SW480 (cell line): ENCODE measurements around the gene C14orf180.

Source experiments
- DNase-seq: peaks from one replicate; pipeline ENCODE4 v3.0.0-alpha.2; 2016; ENCODE audit warnings: low spot score

The C14orf180 gene

DNA sequence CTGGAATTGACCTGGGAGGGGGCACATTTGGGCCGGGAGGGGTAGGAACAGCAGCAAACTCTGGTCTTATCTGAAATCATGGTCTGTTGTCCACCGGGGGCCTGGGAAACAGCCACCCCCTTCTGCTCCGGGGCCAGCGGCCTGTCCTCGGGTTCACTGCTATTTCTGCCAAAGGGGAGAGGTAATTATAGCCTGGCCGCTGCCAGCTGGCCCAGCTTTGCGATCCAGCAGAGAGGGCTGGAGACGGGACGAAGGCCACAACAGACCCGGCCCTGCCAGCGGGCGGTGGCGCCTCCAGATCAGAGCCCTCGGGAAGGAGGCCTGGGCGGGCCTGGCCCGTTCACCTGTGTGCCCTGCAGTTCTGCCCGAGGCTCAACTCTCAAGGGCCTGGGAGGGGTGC lies at the start of gene C14orf180:
C14orf180 (plus strand) TSS at position 258 of the 400 bp plus-strand sequence. CDS start 6,667 bp downstream, outside the sequence.
- no peak for DNase-seq

DNA sequence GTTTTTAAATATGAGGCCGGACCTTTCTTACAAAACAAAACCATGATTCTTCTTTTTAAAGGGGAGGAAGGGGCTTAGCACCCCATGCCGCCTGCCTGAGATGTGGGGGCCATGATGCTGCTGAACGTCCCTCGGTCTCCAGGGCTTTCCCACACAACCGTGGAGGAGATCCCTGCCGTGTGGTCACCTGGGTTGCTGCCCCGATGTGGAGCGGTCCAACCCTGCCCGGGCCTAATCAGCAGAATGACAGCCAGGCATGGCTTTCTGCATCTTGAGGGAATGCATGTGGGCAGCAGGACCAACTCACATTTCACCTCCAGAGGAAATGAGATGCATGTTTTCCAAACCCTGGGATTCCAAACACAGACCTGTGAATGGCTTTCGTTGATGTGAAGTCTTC lies 48.9 kb upstream of the C14orf180 start:
- DNase-seq, result no peak

DNA sequence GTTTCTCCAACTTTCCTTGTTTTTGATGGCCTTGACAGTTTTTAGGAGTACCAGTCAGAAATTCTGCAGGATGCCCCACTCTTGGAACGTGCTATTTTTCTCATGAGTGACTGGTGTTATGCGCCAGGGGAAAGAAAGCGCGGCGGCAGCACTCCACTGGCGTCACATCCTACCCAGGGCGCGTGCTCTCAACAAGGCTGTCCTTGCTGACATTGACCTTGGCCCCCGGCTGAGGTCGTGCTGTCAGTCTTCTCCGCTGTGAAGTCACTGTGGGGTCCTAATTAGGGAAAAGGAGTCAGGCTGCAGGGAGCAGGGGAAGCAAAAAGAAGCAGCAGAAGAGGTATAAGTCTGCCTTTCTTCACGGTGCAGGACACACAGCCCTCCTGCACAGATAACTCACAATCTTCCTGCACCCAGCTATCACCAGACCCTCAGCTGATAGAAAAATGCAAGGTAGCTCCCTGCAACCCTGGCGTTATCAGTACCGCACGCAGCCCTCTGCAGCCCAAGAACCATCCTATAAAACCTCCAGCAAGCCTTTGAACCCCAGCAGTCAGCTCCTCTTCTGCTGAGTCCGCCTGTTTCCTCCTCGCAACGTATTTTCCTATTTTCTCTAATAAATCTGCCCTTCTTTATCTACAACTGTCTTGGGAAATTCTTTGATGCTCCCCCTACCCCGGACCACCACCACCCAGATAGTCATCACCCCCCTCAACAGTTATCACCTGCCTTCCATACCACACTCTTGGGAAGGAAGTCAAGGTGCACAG lies 48.0 kb upstream of the C14orf180 start:
- DNase-seq, result no peak

DNA sequence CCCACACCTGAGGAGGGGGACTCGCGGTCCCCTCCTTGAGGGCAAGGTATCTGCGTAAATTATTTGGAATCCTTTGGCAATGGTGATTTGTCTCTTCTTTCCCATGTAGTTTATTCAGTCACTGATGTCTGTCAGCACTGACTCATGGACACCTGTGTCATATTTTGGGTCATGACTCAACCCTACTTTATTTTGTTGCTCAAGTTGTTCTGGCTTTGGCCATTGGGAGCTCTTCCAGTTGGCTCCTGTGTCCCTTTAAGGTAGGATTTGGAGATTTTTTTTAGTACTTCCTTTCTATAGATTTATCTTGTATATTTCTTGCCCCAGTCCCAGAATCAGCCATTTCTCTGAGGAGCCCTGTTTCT lies 47.4 kb upstream of the C14orf180 start:
- peak; percentile 20 for DNase-seq

DNA sequence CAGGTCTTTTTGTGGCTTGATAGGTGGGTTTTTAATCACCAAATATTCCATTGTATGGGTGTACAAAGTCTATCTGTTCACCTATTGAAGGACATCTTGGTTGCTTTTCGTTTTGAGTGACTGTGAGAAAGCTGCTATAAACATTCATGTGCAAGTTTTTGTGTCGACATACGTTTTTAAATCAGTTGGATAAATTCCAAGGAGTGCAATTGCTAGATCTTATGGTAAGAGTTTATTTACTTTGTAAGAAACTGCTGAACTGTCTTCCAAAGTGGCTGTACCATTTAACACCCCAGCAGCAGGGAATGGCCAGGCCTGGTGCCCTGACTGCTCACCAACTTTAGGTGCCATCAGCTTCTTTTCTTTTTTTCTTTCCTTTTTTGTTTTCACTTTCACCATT lies 45.5 kb upstream of the C14orf180 start:
- no peak for DNase-seq

DNA sequence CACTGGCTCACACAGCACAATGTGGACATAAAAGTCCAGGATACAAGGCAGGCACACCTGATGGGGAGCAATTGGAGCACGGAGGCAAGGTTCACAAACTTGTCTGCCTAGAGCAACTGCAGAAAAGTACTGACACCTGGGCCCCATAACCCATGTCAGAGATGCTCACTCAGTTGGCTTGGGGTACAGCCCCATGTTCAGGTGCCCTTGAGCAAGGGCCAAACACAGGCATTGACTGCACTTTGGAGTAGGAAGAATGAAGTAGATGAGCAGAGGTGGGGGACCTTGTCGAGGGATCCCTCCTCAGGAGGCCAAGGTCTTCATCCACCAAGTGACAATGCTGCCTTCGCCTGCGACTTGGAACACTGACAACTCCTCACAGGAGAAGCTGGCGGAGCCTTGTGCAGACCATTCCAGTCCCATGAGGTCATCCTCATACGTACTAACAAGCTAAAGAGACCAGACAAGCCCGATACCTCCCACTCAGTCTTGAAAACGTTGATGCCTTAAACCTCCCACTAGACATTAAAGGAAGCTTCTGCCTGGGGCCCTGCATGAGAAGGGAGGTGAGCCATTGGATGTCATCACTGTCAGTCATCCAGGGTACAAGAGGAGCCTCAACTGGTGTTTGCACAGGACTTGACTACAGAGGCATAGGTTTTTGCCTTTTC lies 42.5 kb upstream of the C14orf180 start:
- DNase-seq, result peak; percentile 31

DNA sequence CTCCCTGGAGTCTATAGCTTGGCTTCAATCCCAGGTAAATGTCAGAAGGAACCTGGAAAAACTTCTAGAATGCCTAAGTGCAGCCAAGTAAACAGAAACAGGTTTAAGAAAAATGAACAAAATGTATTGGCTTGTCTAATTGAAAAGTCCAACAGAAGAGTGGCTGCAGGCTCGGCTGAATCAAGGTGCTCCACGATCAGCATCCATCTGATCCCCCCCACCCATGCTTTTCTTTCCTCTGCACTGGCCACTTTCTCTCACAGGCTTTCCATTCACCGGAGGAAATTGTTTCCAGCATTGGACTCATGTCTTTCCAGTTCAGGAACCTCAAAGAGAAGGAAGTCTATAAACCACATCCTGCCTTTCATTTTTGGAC lies 42.0 kb upstream of the C14orf180 start:
- DNase-seq, result peak; percentile 19

DNA sequence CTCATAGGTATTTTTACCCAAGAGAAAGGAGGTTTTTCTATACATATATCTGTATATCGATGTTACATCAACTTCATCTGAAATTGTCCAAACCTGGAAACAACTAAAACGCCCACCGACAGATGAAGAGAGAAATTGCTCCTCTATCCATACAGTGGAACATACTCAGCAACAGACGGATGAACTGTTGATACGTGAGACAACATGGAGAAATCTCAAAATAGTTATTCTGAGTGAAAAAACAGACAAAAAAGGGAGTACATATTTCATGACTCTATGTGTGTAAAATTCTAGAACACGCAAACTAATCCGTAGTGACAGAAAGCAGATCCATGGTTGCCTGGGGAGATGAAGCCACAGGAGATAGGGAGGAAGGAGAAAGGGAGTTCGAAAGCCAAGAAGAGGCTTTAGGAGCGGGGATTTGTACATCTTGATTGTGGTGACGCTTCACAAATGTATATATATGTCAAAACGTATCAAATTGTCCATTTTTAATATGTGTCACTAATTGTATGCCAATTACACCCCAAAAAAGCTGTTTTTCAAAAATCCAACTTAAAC lies 37.6 kb upstream of the C14orf180 start:
- no peak for DNase-seq

DNA sequence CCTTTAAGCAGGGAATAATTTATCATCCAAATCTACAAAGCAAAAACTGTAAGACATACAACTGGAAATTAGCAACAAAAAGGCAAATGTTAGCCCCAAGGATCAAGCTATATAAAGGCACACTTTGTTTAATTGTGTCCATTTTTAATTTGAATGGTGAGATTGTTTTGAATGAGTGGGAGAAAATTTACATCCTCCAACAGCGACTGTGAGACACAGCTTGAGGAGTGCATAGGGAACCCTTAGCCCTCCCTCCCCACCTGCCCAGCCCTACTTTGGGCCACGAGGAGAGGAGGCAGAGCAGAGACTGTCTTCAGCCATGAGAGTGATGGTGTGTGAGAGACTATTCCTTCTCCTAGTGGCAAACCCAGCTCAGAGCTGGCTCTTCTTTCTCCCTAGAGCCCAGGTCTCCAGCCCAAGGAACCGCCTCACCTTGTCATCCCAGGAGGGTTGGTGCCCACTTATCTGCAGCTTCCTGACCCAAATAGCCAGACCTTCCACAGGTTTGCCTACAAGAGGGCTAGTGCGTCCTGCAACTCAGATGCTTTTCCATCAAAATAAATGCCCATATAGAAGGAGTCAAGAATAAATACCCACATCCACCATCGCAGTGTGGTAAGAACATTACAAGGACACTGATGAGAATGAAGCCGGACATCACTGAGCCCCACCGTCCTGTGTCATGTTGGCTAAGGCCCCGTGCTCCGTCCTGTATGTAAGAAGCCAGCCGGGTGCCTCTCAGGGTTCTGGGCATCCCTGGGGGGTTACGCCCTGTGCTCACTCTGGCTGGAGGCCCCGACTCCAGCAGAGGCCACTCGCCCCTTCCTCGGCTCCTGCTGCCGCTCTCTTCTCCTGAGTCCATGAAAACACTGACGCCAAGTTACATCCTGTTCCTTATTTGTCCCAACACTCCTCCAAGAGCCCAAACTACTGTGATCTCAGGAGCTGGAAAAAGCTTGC lies 36.4 kb upstream of the C14orf180 start:
- DNase-seq, result no peak

DNA sequence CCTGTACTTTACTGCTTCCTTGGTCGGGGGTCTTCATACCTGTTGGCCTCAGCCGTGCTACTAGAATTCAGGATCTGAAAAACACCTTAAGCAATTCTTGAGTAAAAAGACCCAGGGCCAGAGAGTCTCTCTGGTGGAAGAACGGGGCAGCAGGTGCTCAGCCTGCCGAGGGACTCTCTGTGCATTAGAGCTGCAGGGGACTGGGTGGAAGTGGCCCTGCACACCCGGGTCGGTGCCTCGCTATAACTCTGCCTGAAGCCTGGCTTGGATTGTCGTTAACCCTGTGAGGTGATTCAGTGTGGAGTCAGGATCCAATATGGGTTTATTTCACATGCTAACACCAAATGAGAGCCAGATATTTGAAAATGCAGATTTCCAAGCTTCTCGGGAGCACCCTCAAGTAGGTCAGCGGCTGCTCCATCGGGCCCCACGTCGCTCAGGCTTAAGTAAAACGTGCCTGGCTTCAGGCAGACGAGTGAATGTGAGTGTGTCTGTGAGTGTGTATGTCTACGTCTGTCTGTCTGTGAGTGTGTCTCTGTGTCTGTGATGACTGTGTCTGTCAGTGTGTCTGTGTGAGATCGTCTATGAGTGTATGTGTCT lies 35.1 kb upstream of the C14orf180 start:
- DNase-seq, result no peak

DNA sequence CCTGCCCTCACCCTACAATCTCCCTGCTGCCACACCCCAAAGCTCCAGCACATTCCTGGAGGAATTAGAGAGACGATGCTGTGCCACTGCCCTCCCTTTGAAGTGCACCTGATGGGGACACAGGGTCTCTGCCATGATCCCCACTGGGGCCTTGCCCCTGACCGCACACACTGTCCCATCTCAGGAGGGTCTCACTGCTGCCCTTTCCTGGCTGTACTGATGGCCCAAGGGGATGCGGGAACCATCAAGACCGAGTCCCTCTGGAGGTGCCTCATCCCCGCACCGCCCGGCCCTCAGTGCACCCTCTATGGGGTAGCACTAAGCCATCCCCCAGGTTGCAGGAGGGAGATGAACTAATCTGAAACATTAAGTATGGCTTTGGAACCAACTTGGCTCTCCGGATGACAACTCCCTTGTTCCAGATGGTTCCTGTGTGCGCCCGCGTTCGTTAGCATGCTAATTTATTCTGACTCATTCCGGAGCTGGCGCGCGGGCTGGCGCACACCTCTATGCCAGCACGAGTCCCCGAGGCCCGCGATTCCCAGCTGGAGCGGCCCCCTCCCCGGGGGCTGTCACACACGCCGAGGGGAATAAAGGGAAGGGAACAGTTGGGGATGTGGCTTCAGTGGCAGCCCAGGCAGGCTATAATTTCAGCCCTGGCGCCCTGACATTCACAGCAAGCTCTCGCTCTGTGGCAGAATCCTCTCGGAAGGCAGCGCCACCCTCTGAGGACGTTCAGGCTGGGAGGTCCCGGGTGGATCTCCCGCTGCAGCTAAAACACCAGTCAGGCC lies 34.2 kb upstream of the C14orf180 start:
- DNase-seq, result peak; percentile 45

DNA sequence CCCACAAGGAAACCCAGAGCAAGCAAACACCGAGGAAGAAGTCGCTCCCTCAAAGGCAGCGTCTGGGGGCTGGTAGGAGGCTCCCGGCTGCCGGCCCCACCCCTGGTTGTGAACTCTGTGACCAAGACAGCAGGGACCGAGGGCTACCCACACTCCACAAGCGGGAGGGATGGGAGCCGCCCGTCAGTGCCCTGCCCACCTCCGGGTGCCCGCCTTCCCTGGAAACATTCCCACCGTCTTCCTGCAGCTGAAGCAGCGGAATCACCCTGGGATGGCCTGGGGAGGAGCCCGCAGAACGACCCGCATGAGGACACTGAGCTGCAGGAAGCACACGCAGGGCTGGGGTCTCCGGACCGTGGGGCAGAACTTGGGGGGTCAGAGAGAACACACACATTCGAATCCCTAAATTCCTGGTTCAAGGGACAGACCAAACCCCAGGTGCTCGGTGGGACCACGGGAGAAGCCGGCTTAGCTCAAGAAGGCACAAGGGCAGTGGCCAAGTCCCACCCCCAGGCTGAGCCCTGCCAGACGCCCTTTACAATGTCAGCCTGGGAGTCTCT lies 33.5 kb upstream of the C14orf180 start:
- peak; percentile 35 for DNase-seq

DNA sequence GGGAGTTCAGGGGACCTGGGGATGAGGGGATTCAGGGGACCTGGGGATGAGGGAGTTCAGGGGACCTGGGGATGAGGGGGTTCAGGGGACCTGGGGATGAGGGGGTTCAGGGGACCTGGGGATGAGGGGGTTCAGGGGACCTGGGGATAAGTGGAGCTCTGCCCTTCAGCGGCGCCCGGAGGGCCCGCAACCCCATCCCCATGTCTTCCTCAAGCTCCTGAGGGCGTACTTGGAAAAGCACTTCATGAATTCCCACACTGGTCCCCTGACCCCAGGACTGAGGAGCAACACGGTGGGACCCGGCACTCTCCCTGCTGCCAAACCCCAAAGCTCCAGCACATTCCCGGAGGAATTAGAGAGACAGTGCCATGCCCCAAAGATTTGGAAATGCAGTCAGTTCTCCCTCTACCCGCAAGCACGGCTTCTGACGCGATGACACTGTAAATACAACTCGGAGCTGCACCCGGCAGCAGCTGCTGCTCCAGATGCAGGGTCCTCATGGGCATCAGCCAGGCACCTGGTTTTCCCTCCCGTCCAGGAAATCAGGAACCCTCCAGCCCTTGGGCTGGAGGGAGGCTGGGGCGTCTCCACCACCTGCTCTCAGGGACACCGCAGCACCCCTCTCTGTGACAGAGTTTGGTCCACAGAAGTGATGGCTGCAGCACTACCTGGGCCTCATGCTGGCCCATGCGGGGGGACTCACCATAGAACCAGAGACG lies 32.8 kb upstream of the C14orf180 start:
- DNase-seq, result no peak

DNA sequence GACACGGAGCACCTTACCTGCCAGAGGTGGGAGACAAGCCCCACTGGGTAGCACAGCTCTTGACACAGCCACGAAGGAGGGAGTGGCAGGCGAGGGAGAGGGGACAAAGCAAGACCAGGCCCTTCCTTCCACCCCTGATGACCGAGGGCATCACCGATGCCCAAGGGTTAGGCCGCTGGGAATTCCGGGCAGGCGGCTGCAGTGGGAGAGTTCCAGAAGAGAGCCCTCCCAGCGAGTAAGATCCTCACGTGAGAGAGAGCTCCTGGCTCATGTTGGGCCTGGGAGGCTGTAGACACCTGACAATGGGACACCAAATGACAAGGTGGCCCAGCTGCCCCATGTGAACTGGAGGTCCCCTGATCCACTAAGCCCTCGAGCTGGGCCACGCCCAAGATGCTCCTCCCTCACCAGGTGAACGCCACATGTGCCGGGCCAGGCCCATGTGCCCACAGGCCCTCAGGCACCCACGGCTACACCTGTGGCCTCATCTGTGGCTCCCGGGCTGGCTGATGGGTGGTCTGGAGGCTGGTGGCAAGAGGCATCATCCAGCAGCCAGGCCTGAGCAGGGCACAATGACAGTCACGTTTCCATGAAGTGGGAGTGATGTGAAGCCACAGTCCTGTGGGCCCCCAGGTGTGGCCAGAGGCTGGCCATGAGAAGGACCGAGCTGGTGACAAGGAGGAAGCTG lies 32.1 kb upstream of the C14orf180 start:
- no peak for DNase-seq

DNA sequence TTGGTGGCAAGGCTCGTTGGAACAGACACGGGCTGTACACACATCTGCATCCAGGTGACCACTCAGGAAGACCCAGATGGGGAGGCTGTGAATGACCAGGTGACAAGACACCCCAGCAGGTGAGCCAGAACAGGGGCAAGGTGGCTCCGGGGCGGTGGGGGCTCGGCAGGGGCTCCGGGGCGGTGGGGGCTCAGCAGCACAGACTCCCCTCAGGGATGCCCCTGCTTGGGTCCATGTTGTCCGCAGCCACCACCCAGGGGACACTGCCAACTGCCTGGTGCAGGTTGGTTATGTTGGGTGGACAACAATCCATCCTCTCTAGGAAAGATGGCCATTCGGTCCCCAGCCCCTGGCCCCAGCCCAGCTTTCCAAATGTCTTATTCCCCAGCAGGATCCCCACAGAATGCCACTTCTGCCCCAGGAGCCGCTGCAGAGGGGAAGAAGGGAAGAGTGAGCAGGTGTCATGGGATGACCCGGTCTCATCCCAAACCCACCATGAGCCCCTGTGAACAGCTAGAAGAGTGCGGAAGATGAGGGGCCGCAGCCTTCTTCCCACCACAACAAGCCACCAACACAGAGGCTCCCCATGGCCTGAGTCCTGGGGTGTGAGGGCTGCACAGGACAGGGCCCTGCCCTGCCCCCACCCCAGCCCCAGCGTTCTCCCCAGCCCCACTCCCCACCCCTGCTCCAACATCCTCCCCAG lies 31.4 kb upstream of the C14orf180 start:
- no peak for DNase-seq

DNA sequence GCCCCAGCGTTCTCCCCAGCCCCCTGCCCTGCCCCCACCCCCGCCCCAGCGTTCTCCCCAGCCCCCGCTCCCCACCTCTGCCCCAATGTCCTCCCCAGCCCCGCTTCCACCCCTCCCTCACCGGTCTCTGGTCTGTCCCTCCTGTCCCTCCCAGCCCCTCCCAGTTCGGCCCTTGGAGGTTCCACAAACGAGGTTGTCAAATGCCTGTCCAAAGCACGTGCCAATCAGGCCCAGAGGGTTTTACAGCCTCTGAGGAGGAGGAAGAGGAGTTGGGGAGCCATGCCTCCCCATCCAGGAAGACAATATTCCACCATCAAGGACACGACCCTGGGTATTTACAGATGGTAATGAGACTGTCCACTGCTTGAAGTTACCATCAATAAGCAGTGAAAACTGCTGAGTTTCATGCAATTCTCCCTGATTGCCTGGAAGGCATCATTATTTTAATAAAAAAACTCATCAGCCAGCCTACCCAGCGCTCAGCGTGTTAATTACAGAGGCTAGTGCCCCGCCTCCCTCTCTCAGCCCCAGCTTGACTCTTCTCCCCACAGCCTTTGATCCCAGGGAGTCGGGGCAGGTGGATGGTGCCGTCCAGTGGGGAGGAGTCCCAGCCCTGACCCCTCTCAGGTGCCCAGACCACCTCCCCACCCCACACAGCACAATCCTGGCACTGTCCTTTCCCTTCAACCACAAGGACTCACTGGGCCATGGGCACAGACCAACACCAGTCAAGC lies 30.6 kb upstream of the C14orf180 start:
- no peak for DNase-seq

DNA sequence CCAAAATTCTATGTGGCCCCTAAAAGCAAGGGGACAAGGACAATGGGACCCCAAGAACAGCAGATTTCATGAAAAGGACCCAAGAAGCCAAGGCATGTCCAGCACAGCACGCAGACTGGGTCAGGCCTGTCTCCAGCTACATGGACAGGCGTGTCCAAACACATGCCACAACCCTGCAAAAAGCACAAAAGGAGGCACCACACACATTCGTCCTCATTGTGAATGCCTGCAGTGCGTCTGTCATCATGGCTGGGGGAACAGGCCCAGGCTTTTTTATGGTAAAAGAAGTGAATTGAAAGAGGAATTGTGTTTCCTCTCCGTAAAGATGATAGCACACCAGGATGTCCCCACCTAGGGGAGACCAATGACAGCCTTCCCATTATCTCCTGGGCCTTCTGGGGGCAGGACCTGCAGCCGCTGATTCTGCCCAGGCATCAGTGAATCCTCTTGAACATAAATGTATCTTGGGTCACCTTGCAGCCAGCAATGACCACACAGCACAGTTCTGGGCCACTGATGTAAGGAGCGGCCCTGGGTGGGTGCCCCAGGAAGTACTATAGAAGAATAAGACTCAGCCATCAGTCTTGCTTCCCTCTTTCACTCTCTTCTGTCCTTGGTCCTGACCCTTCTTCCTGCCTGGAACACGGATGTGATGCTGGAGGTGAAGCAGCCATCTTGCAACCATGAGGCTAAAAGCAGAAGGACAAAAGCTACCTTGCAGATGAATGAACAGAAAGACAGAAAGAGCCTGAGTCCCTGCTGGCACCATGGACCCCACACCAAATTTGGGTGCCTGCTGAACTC lies 29.8 kb upstream of the C14orf180 start:
- DNase-seq, result no peak
